Lower leg skin (tissue), 4 donors: ENCODE data around the gene RBM17. TPM values are rescaled to one million over a fixed set of nuclear protein-coding genes. Genes with fewer than 3 reads are reported as not detected.

ENCODE experiments used
- DNase-seq, 2 donors: peaks; one replicate each; pipeline ENCODE4 v3.0.0-alpha.2; 2019; ENCODE audit warnings: low spot score in 2 of 2
- H3K4me3 ChIP-seq: fragments of 200-600 bp; sonication (generic); 2 replicates; pipeline ENCODE4 v1.5.1; 2017; ENCODE audit warnings: mild to moderate bottlenecking, low read depth; ENCODE audit not compliant: poor library complexity, severe bottlenecking
- POLR2A ChIP-seq, 2 donors: fragments of 450-650 bp; IDR thresholded peaks; one replicate each; pipeline ENCODE4 v1.6.1; 2016 to 2017; ENCODE audit warnings: antibody characterized with exemption in 2 of 2, mild to moderate bottlenecking in 1 of 2, moderate library complexity in 1 of 2
- WGBS, 2 donors: methylation state at CpG; one replicate each; pipeline ENCODE4 v1.1.5; 2018; 5-methylcytosine and 5-hydroxymethylcytosine counted together
- intact Hi-C: fragments of 100-400 bp; cut with DNase I; formaldehyde crosslinking; loops from one replicate; pipeline ENCODE4 v1.15.0; 2023; ENCODE audit warnings: low total_unique reads
- total RNA-seq, 4 donors: library from RNA; depleted of rRNA; stranded (reverse); fragments of >200 nt; gene quantifications; one replicate each; pipeline ENCODE4 v1.1.0, GENCODE V29; 2016
- TF ChIP-seq, protein P1 (sequence below), 3 donors: fragments of 450-650 bp; IDR thresholded peaks; one replicate each; pipeline ENCODE4 v1.5.1; 2016; ENCODE audit warnings: antibody characterized with exemption in 3 of 3, mild to moderate bottlenecking in 3 of 3, moderate library complexity in 2 of 3

RBM17 gene
- total RNA-seq, 4 donors from 2014 or later: 38.8 to 63.6 (median 40.4) TPM

DNA sequence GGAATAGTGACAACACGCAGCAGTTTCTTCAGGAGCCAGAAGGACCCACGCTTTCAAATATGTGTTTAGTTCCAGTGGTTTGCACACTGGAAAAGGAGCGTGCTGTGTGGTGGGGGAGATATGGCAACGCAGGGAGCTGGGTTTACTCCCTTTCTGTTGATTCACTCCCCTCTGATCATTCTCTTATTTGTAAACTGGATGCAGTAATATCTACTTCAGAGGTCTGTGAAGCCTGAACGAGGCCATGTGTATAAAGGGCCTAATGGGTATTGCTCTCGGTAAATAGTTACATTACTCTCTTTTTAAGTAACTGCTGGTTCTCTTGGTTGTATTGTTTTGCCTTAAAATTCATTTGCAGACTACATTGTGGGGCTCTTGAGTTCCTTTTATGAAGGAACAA lies 19.2 kb downstream of the RBM17 start:
- DNase-seq: no peak
- WGBS, 2 donors: 86 to 89% methylated on average over 6 of the region's 6 CpGs
- intact Hi-C loops: loop anchor here (5.0 to 10.0 kb wide), 2 partner anchors 44 to 297 kb away; no protein-coding TSS in a partner anchor
- no peak overlapping the region for H3K4me3 ChIP-seq
- TF ChIP-seq POLR2A (IDR thresholded peaks at IDR 0.05): no peak
- TF ChIP-seq, protein P1, sequence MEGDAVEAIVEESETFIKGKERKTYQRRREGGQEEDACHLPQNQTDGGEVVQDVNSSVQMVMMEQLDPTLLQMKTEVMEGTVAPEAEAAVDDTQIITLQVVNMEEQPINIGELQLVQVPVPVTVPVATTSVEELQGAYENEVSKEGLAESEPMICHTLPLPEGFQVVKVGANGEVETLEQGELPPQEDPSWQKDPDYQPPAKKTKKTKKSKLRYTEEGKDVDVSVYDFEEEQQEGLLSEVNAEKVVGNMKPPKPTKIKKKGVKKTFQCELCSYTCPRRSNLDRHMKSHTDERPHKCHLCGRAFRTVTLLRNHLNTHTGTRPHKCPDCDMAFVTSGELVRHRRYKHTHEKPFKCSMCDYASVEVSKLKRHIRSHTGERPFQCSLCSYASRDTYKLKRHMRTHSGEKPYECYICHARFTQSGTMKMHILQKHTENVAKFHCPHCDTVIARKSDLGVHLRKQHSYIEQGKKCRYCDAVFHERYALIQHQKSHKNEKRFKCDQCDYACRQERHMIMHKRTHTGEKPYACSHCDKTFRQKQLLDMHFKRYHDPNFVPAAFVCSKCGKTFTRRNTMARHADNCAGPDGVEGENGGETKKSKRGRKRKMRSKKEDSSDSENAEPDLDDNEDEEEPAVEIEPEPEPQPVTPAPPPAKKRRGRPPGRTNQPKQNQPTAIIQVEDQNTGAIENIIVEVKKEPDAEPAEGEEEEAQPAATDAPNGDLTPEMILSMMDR (IDR thresholded peaks at IDR 0.05): no peak

DNA sequence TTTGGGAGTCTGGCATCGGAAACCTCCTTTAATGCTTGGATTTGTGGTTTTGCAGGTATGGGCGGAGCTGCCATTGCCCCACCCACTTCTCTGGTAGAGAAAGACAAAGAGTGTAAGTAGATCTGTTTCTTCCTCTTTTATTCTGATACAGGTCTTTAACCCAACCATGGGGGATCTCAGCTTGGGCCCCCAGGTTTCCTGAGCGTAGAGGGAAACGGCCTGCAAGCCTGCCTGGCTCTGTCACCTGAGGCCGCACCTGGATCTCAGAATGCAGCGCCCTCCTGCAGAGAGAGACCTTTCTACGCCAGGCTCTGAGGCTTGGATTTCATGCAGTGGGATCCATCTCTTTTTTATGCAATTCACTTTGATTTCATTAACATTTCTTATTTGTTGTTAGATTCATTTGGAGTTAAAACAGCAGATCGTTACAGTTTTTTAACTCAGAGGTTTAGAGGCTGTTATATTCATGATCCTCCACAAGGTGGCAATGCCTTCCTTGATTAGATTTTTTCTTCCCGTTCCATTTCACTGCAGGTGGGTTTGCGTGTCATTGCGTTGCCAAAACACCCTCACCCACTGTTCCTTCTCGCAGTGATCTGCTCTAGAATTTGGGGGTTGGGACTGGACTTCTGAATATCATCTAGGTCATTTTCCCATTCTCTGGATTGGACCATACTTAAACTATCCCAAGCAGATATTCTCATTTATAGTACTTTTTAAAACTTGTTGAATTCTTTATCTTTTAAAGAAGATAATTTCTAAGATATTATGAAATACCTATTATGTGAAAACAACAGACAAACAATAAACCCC lies 20.0 kb downstream of the RBM17 start:
- intact Hi-C loops: loop anchor here (5.0 to 10.0 kb wide), 2 partner anchors 43 to 296 kb away; no protein-coding TSS in a partner anchor
- no peak overlapping the region for H3K4me3 ChIP-seq
- TF ChIP-seq, protein P1 (IDR thresholded peaks at IDR 0.05): peak in 1 of 3 donors; percentile 53
- TF ChIP-seq POLR2A (IDR thresholded peaks at IDR 0.05): no peak
- no peak for DNase-seq
- WGBS, 2 donors: 41 to 42% methylated on average over 12 of the region's 12 CpGs

DNA sequence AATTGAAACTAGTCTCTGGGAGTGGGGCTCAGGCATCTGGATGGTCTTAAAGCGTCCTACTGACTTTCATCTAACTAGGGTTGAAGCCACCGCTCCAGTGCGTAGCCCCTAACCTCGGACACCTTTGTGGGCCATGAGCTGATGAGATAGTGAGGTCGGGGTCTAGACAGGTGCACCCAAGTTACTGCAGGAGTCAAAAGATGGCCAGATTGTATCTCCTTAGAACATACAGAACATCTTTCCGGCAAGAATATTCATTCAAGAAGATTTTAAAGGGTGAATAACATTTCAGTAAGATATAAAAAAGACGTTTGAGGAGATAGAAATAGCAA lies 20.6 kb downstream of the RBM17 start:
- DNase-seq: no peak
- intact Hi-C loops: loop anchor here (5.0 to 10.0 kb wide), 2 partner anchors 43 to 295 kb away; no protein-coding TSS in a partner anchor
- H3K4me3 ChIP-seq: no peak overlapping the region
- 83 to 88% methylated on average over 7 of the region's 7 CpGs for WGBS, 2 donors
- TF ChIP-seq, protein P1 (IDR thresholded peaks at IDR 0.05): no peak
- no peak for TF ChIP-seq POLR2A (IDR thresholded peaks at IDR 0.05)

DNA sequence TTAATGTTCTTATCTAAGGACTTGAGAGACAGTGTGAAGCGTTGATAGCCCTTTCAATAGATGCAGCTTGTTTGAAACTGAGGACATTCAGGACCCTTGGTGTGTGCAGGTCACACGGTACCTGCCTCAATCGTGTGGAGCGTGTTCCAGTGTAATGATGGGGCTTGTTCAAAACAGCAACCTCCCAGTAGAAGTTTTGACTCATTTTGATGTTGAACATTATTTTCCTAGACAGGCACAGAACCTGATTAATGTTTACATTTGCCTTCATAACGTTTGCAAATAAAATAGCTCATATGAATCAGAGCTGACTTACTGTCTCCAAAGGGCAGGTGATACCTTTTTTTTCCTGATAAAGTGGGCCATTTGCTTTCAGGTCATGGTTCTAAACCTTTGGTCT lies 21.3 kb downstream of the RBM17 start:
- no peak overlapping the region for H3K4me3 ChIP-seq
- WGBS, 2 donors: 84 to 85% methylated on average over 5 of the region's 5 CpGs
- intact Hi-C loops: loop anchor here (10.0 kb wide), 1 partner anchor 95 kb away; the partner anchor contains the start of gene PFKFB3
- no peak for TF ChIP-seq POLR2A (IDR thresholded peaks at IDR 0.05)
- TF ChIP-seq, protein P1 (IDR thresholded peaks at IDR 0.05): no peak
- DNase-seq: no peak

DNA sequence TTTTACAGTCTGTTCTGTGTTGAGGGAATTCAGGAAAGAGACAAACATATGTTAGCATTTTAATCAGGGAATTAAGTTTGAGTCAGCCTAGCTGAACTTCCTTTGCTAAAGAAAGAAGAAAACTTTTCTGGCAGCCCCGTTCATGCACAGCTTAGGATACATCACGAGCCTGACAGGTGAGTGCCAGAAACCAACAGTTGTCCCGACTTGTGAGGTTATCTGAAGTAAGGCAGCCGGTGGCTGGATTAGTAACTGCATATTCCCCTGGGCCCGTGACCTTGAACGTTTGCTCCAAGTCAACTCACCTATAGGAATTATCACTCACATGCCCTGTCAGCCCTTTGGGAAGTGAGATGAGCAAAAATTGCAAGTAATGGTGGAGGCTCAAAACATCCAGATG lies 24.1 kb downstream of the RBM17 start:
- H3K4me3 ChIP-seq: no peak overlapping the region
- DNase-seq: no peak
- WGBS, 2 donors: 64 to 80% methylated on average over 6 of the region's 6 CpGs
- TF ChIP-seq POLR2A (IDR thresholded peaks at IDR 0.05): no peak
- TF ChIP-seq, protein P1 (IDR thresholded peaks at IDR 0.05): no peak
- intact Hi-C loops: loop anchor here (10.0 kb wide), 1 partner anchor 92 kb away; the partner anchor contains the start of gene PFKFB3
